ENCODE measurements around the gene KRT81.

GRCh38 chr12:52238207-52238840 is 53.0 kb downstream of the KRT81 start:
- TF ChIP-seq, protein P1, sequence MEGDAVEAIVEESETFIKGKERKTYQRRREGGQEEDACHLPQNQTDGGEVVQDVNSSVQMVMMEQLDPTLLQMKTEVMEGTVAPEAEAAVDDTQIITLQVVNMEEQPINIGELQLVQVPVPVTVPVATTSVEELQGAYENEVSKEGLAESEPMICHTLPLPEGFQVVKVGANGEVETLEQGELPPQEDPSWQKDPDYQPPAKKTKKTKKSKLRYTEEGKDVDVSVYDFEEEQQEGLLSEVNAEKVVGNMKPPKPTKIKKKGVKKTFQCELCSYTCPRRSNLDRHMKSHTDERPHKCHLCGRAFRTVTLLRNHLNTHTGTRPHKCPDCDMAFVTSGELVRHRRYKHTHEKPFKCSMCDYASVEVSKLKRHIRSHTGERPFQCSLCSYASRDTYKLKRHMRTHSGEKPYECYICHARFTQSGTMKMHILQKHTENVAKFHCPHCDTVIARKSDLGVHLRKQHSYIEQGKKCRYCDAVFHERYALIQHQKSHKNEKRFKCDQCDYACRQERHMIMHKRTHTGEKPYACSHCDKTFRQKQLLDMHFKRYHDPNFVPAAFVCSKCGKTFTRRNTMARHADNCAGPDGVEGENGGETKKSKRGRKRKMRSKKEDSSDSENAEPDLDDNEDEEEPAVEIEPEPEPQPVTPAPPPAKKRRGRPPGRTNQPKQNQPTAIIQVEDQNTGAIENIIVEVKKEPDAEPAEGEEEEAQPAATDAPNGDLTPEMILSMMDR (IDR thresholded peaks at IDR 0.05): no peak
- no peak for TF ChIP-seq POLR2A (IDR thresholded peaks at IDR 0.05)

Measured in Peyer's patch (tissue), 4 donors.